Measurements from ENCODE around the gene CLEC2A.

Gene CLEC2A

DNA sequence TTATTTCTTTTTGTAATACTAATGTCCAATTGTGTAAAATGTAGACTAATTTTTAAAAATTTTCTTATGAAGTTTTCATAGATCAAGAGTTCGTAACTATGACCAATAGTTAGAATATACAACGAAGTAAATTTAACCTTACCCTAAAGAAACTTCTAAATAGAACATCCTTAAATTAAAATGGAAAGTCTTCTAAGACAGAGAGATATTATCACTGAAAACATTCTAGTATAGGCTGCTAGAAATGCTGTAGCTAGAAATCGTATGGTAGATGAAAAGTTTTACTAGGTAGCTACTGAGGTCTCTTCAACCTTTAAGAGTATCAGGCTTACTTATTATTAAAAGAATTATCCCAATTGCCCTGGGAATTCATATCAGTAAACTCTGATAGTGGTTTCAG, 925 bp downstream of the CLEC2A start:
- no peak for DNase-seq

DNA sequence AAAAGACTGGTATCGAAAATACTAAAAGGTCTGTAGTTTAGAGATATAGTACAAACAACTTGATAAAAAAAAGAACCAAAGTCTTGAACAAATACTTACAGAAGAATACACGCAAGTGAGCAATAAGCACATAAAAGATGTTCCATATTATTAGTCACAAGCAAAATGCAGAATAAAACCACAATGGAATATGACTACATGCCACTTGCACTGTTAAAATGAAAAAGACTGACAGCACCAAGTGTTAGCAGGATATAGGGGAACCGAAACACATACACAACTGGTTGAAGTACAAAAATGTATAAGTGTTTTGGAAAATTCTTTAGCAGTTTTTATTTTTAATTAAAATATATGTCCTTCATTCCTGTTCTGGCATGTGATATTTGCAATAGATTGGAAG, 3.6 kb downstream of the CLEC2A start:
- no peak for DNase-seq

- DNase-seq, result no peak
Observed at GRCh38 chr12:9926876-9927275, 5.3 kb downstream of the CLEC2A start.

GRCh38 chr12:9925705-9926393, 6.3 kb downstream of the CLEC2A start:
- no peak for DNase-seq

DNA sequence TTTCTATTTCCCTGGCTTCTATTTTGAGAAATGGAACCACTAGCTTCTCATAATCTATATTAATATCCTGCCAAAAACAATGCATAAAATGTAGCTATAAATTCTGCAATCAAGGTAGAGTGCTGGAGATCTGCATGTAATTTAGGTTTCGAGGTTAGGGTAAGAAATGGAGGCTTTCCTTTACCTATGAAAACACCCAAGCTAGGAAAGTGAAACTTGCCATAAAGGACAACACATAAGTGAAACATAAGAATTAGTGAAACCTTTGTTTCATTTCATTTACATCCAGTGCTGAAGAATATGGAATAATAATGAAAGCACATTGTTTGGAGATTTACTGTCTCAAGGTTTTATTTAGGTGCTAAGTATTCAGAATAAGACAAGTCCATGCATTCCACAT, 9.7 kb downstream of the CLEC2A start:
- DNase-seq, result no peak

- DNase-seq, result no peak
Observed at GRCh38 chr12:9920451-9920850, 11.7 kb downstream of the CLEC2A start.

DNA sequence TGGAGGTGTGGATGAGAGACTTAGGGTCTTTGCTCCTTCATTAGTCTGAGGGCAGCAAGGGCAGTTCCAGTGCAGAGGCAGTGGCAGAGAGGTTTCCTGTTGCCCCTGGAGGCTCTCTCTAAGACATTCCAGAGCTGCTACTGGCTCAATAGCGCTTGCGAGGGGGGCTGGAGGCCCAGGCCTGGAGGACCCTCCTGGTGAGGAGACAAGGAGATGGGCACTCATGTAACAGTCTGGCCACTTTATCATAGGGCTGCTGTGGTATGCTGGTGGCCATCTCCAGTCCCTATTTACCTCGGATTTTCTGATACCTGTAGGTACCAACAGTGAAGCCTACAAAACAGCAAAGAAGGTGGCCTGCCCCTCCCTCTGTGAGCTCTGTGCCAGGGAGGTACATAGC, 12.7 kb downstream of the CLEC2A start:
- DNase-seq, result no peak

- DNase-seq, result no peak
Observed at GRCh38 chr12:9911708-9912107, 20.5 kb downstream of the CLEC2A start.

DNA sequence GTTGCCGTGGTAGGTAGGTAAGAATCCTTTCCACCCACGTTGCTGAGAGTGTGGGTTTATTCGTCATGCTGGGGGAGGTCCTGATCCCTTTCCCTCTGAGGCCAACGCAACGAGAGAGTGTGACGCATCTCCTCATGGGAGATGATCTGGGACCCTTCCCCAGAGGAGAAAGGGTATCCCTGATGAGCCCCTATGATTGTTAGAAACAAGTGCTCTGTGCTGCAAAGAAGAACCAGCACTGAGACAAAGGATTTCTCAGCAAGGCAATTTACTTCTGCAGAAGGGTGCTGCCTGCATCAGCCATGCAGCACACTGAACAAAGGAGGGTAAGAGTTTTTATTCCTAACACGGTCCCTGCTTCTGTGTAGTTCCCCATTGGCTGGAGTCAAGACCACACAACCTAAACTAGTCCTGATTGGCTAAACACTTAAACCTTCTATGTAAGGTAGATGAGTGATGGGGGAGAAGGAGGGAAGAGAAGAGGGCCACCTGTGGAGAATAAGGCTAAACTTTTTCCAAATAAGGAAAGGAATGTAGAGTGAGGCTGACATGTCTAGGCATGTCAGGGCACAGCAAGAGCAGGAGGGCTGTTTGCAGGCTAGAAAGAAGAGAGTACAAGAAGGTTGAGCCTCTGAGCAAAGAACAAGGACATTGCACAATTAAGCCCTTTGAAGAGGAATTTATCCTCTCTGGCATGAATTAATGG, 21.3 kb downstream of the CLEC2A start:
- no peak for DNase-seq

- no peak for DNase-seq
Observed at GRCh38 chr12:9909724-9910123, 22.4 kb downstream of the CLEC2A start.

DNA sequence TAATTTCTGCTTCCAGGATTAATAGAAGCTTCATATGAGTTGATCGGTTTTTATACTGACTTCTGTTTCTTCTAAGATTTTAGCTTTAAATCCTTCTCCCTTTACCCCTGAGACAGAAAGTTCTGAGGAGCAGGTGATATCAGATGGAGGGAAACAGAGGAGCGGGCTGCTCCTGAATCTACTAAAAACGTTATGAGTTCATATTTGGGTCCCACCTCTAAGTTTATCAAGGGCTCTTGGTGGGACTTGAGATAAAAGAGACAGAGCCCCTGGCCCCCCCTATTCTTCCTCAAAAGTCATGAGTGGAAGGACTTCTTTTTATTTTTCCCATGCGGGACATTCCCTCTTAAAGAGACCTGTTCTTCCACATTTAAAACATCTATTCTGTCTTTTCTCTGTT, 23.8 kb downstream of the CLEC2A start:
- DNase-seq, result no peak

DNA sequence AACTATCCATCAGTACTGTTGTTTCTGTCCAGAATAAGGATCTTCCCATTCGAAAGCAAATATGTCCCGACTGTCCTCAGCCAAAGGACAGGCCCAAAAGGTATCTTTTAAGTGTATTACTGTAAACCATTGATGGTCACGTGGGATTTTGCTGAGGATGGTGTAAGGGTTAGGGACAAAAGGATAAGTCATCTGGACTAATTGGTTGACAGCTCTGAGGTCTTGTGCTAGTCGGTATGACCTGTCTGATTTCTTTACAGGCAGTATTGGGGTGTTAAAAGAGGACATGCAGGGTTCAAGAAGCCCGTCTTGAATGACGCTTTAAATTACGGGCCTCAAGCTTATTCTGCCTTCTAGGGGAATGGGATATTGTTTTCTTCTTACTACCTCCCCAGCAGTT, 24.4 kb downstream of the CLEC2A start:
- no peak for DNase-seq

DNA sequence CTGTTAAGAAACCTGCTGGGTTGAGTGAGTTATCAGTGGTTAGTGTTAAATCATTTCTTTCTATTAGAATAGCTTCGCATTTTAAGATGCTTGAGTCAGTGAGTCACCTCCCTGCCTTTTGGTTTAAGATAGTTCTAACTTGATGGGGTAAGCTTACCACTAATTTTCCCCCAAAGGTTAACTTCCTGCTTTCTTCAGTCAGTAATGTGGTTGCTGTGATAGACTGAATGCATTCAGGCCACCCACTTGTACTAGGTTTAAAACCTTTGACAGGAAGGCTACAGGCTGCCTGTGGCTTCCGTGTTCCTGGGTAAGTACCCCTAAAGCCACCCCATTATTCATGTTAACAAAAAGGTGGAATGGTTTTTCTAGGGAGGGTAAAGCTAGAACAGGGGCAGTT, 25.3 kb downstream of the CLEC2A start:
- DNase-seq, result no peak

- DNase-seq, result no peak
Observed at GRCh38 chr12:9902539-9903228, 29.5 kb downstream of the CLEC2A start.

DNA sequence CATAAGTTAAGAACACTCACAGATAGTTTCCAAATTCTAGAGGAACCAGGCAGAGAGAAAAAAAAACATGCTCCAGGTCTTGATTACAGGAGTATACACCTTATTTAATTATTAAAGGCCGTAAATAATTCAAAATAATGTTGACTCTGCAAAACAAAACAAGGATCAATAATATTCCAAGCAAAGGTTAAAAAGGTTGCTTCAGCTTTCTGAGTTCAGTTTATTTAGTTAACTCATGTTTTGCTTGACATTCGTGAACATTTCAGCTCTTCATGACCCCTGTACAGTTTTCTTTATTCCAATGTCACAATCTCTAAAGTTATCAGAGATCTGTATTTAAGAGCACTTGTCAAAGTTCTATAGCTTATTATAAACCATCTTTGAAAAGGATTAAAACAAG, 31.2 kb downstream of the CLEC2A start:
- no peak for DNase-seq

DNA sequence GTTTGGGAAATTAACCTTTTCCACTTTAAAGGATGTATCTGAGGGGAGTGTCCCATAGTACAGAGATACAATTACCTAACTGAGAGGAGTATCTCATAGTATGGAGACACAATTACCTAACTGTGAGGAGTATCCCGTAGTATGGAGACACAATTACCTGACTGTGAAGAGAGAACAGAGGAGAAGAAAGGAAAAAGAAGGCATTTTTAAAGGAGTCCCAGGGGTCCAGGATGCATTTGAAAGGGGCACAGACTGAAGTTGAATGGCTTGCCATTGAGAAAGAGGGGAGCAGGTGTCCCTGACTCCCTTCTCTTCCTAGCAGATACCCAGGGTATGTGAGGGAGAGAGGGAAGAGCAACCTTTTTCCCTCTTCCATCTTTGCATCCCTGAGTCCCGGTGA, 33.0 kb downstream of the CLEC2A start:
- no peak for DNase-seq

- no peak for DNase-seq
Observed at GRCh38 chr12:9897535-9897934, 34.6 kb downstream of the CLEC2A start.

DNA sequence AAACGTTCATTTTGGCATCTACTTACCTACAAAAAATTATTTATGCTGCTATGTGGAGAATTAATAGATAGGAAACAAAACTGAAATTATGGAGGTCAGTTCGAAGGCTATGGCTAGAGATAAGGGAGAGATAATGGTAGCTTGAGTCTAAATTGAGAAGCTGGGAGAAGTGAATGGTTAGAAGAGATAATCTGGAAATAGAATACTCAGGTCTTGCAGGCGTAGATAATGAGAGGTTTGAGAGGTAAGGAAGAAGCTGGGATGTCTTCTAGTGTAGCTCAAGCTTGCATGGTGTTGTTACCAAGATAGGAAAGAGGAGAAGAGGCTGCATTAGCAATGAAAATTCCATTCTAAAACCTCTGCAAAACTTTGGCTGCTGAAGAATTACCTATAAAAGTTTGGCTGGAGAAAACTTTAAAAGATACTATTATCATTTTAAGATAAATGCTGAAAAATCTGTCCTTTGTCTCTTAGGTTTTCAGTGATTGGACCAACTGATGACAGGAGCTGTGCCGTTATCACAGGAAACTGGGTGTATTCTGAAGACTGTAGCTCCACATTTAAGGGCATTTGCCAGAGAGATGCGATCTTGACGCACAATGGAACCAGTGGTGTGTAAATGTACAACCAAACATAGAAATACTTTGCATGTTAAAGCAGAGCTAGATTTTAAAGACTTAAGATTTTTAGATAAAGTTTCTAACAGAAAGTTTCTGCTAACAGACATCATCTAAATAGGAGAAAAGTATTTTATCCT, 36.8 kb downstream of the CLEC2A start:
- no peak for DNase-seq

DNA sequence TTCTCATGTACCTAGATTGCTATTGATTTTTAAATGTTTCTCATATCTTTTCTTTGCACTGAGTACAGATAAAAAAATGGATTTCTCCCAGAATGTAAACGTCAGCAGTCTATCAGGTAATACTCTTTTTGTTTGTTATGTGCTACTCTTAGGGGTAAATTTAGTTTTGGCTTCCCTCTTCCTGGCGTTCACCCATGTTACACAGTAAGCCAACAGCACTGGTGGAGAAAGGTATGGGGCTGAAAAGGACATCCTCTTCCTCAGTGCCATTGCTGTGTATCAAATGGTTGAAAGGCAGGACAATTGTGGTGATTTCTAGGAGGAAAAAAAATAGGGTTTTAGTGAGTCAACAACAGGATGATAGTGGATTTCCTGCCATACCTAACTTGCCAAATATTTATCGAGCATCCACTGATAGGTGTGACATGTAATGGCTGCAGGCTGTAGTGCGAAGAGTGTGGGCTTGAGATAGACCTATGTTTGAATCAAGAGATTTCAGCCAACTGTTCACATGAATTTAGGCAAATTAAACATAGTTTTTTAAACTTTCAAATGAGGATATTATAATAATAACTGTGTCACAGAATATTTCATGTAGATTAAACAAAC, 43.4 kb downstream of the CLEC2A start:
- no peak for DNase-seq

DNA sequence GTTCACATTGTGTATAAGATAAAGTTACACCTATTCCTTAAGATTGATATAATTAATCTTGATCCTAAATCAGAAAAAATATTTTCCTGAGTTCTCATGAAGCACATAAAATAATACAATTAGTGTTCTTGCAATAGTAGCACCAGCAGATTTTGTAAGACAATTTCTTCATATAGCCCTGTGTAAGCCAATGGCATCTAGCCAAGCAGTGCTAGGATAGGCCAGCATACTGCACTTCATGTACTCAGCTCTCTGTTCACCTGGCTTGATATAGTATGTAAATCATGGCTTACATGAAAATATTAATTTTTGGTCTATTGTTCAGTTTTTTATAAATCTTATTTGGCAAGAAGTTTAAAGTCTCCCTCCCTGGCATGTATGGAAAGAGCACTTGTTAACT, 49.0 kb downstream of the CLEC2A start:
- DNase-seq, result no peak

DNA sequence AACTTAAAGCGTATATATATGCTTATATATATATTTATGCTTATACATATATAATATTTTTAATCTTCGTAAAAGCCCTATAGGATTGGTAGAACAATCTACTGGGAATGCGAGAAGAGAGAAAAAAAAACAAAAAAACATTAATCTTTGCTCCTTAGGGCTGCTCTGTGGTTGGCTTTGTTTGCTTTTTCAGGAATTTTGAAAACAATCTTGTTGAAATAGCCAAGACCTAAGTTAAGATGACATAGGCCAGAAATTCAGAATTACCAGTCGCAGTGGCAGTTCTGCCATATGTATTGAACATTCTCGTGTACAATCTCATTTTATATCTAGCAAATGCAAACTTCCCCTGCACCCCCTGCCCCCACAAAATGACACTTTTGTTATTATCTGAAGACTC, 50.2 kb downstream of the CLEC2A start:
- DNase-seq, result no peak

DNA sequence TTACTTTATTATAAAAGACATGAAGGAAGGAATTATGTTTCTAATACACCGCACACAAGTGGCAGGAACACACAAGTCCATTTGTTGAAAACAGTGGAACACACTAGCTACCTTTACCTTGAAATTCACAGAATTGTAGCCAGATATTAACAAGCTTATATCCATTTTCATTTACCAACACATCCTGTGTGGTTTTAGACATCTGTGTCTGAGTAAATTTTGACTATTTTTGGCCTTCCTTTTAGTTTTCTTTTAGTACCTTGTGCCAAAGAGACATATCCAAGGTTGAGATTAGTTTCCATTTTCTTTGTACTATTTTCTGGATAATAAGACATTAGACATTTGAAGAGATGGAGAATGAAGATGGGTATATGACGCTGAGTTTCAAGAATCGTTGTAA, 50.9 kb downstream of the CLEC2A start, which contains the start of gene KLRF2:
Gene KLRF2, plus strand, starts transcription at position 244 of the 400 bp plus-strand sequence. Its CDS starts 107 bp downstream, at position 351.
- DNase-seq, result no peak

DNA sequence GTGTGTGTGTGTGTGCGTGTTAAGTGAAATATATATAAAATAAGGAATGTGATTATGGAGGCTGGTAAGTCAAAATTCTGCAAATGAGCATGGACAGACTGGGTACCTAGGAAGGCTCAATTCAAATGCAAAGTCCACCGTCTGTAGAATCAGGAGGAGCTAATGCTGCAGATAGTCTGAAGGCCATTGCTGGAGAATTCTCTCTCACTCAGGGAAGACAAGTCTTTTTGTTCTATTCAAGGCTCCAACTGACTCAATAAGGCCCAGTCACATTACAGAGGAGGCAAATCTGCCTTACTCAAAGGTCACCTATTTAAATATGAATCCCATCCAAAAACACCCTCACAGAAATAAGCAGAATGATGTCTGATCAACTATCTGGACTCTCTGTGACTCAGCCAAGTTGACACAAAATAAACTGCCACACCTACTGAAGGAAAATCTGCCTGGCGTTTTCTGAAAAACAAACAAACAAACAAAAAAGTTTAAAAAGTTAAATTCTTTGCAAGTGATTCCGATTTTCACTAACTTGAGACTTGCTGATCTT, 51.6 kb downstream of the CLEC2A start:
- no peak for DNase-seq
